Measurements from ENCODE around the gene SPEM3.

DNA sequence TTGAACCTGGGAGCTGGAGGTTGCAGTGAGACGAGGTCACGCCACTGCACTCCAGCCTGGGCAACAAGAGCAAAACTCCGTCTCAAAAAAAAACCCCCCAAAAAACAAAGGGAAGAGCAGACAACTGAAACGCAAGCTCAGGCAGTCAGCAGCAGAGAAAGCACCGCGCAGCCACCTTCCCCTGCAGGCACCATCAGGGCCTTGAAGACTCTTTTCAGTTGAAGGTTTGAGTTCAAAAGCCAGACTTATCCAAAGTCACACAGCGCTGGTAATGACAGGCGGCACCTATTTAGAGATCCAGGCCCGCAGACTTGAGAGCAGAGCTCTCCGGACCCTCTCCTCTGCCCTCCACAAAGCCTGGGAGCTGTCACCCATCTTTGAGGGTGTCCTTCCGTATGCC is 39.6 kb downstream of the SPEM3 start:
- TF ChIP-seq, protein P1, sequence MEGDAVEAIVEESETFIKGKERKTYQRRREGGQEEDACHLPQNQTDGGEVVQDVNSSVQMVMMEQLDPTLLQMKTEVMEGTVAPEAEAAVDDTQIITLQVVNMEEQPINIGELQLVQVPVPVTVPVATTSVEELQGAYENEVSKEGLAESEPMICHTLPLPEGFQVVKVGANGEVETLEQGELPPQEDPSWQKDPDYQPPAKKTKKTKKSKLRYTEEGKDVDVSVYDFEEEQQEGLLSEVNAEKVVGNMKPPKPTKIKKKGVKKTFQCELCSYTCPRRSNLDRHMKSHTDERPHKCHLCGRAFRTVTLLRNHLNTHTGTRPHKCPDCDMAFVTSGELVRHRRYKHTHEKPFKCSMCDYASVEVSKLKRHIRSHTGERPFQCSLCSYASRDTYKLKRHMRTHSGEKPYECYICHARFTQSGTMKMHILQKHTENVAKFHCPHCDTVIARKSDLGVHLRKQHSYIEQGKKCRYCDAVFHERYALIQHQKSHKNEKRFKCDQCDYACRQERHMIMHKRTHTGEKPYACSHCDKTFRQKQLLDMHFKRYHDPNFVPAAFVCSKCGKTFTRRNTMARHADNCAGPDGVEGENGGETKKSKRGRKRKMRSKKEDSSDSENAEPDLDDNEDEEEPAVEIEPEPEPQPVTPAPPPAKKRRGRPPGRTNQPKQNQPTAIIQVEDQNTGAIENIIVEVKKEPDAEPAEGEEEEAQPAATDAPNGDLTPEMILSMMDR (IDR thresholded peaks at IDR 0.05): no peak
- TF ChIP-seq HDAC2 (IDR thresholded peaks at IDR 0.05) (no peak), POLR2A (IDR thresholded peaks at IDR 0.05; ENCODE audit: low read length) (no peak), RAD21 (conservative IDR thresholded peaks at IDR 0.05 in 1 of 2, IDR thresholded peaks at IDR 0.05 in 1 of 2) (no peak), EP300 (IDR thresholded peaks at IDR 0.05) (no peak), MYC (IDR thresholded peaks at IDR 0.05; ENCODE audit: borderline replicate concordance, low read length) (no peak), BHLHE40 (IDR thresholded peaks at IDR 0.05; ENCODE audit: low read depth, low read length) (no peak), EHMT2 (IDR thresholded peaks at IDR 0.05; ENCODE audit: low read depth) (no peak), MAFK (IDR thresholded peaks at IDR 0.05; ENCODE audit: partially characterized antibody) (no peak), FOSB (CRISPR knock-in tag; IDR thresholded peaks at IDR 0.05) (no peak), CHD4 (IDR thresholded peaks at IDR 0.05; ENCODE audit: borderline replicate concordance) (no peak)
- TF ChIP-seq, protein P2, sequence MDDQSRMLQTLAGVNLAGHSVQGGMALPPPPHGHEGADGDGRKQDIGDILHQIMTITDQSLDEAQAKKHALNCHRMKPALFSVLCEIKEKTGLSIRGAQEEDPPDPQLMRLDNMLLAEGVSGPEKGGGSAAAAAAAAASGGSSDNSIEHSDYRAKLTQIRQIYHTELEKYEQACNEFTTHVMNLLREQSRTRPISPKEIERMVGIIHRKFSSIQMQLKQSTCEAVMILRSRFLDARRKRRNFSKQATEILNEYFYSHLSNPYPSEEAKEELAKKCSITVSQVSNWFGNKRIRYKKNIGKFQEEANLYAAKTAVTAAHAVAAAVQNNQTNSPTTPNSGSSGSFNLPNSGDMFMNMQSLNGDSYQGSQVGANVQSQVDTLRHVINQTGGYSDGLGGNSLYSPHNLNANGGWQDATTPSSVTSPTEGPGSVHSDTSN (IDR thresholded peaks at IDR 0.05): no peak
- TF ChIP-seq, protein P3, sequence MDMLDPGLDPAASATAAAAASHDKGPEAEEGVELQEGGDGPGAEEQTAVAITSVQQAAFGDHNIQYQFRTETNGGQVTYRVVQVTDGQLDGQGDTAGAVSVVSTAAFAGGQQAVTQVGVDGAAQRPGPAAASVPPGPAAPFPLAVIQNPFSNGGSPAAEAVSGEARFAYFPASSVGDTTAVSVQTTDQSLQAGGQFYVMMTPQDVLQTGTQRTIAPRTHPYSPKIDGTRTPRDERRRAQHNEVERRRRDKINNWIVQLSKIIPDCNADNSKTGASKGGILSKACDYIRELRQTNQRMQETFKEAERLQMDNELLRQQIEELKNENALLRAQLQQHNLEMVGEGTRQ (IDR thresholded peaks at IDR 0.05): no peak

Measured in A549 (cell line).